GM23338 (cell line): Measurements from ENCODE around the gene VGLL4.

Experiments used
- CREB1 ChIP-seq: fragments of 250-450 bp; sonication (Bioruptor Pico); IDR thresholded peaks from 2 replicates; pipeline ENCODE4 v1.5.0; 2020; ENCODE audit warnings: low read depth, mild to moderate bottlenecking, moderate library complexity
- EZH2 ChIP-seq: fragments of 200-600 bp; sonication (generic); IDR thresholded peaks from one replicate; pipeline ENCODE4 v1.8.0; 2017; ENCODE audit warnings: antibody characterized with exemption, mild to moderate bottlenecking, low read depth; ENCODE audit not compliant: unreplicated experiment
- EZH2phosphoT487 ChIP-seq: fragments of 200-600 bp; sonication (generic); IDR thresholded peaks from one replicate; pipeline ENCODE4 v1.8.1; 2018; ENCODE audit warnings: antibody characterized with exemption; ENCODE audit not compliant: unreplicated experiment
- JUNB ChIP-seq: IDR thresholded peaks from one replicate; pipeline ENCODE4 v1.6.1; 2016; ENCODE audit warnings: antibody characterized with exemption; ENCODE audit not compliant: unreplicated experiment
- POLR2AphosphoS5 ChIP-seq: IDR thresholded peaks from 2 replicates; pipeline ENCODE4 v1.6.1; 2016; ENCODE audit warnings: antibody characterized with exemption, low read depth
- TF ChIP-seq, protein P1 (sequence below), 2 experiments: fragments of 200-600 bp in 1 of 2; sonication (generic) in 1 of 2; conservative IDR thresholded peaks; 2 replicates each; pipeline versions ENCODE4 v1.5.1 to v1.6.1; 2016 to 2017; ENCODE audit warnings: antibody characterized with exemption in 2 of 2, low read depth in 2 of 2, mild to moderate bottlenecking in 2 of 2, moderate library complexity in 1 of 2
- TF ChIP-seq, protein P2 (sequence below): IDR thresholded peaks from one replicate; pipeline ENCODE4 v1.6.1; 2018; ENCODE audit warnings: antibody characterized with exemption; ENCODE audit not compliant: unreplicated experiment
- TF ChIP-seq, protein P3 (sequence below): IDR thresholded peaks from 2 replicates; pipeline ENCODE4 v1.6.1; 2016; ENCODE audit warnings: antibody characterized with exemption

DNA sequence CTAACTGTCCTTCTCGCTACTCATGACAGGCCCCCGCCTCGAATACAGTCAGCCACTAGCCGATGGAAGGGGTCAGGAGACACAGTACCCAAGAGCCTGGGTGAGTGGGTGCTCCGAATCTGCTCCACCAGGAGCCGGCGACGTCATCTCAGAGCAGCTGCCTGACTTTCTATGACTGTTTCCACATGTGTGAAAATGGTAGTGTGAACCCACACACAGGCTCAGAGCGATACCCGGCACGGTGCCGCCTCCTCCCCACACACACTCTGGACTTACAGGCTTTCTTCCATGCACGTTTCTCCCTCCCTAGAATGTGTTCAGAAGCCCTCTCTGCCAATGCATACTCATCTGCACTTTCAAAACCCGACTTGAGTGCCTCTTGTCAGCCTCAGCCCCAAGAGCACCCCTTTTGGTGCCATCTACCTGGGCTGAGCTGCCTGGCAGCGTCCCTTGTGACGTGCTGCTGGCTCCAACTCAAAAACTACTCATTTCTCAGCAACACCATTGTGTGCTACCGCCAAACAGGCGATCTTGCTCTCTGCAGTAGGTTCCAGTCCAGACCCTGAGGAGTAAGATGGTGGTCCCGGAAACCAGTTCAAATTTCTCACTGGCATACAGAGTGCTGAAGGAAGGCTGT lies 29.7 kb downstream of the VGLL4 start:
- TF ChIP-seq, protein P1, sequence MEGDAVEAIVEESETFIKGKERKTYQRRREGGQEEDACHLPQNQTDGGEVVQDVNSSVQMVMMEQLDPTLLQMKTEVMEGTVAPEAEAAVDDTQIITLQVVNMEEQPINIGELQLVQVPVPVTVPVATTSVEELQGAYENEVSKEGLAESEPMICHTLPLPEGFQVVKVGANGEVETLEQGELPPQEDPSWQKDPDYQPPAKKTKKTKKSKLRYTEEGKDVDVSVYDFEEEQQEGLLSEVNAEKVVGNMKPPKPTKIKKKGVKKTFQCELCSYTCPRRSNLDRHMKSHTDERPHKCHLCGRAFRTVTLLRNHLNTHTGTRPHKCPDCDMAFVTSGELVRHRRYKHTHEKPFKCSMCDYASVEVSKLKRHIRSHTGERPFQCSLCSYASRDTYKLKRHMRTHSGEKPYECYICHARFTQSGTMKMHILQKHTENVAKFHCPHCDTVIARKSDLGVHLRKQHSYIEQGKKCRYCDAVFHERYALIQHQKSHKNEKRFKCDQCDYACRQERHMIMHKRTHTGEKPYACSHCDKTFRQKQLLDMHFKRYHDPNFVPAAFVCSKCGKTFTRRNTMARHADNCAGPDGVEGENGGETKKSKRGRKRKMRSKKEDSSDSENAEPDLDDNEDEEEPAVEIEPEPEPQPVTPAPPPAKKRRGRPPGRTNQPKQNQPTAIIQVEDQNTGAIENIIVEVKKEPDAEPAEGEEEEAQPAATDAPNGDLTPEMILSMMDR (conservative IDR thresholded peaks at IDR 0.05; ENCODE audit: low read depth in 2 of 2): no peak
- TF ChIP-seq EZH2 (no peak), EZH2phosphoT487 (no peak), CREB1 (CRISPR knock-in tag) (no peak), POLR2AphosphoS5 (no peak), JUNB (no peak)
- TF ChIP-seq, protein P2, sequence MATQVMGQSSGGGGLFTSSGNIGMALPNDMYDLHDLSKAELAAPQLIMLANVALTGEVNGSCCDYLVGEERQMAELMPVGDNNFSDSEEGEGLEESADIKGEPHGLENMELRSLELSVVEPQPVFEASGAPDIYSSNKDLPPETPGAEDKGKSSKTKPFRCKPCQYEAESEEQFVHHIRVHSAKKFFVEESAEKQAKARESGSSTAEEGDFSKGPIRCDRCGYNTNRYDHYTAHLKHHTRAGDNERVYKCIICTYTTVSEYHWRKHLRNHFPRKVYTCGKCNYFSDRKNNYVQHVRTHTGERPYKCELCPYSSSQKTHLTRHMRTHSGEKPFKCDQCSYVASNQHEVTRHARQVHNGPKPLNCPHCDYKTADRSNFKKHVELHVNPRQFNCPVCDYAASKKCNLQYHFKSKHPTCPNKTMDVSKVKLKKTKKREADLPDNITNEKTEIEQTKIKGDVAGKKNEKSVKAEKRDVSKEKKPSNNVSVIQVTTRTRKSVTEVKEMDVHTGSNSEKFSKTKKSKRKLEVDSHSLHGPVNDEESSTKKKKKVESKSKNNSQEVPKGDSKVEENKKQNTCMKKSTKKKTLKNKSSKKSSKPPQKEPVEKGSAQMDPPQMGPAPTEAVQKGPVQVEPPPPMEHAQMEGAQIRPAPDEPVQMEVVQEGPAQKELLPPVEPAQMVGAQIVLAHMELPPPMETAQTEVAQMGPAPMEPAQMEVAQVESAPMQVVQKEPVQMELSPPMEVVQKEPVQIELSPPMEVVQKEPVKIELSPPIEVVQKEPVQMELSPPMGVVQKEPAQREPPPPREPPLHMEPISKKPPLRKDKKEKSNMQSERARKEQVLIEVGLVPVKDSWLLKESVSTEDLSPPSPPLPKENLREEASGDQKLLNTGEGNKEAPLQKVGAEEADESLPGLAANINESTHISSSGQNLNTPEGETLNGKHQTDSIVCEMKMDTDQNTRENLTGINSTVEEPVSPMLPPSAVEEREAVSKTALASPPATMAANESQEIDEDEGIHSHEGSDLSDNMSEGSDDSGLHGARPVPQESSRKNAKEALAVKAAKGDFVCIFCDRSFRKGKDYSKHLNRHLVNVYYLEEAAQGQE: no peak
- TF ChIP-seq, protein P3, sequence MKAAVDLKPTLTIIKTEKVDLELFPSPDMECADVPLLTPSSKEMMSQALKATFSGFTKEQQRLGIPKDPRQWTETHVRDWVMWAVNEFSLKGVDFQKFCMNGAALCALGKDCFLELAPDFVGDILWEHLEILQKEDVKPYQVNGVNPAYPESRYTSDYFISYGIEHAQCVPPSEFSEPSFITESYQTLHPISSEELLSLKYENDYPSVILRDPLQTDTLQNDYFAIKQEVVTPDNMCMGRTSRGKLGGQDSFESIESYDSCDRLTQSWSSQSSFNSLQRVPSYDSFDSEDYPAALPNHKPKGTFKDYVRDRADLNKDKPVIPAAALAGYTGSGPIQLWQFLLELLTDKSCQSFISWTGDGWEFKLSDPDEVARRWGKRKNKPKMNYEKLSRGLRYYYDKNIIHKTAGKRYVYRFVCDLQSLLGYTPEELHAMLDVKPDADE: no peak
